ENCODE results near the gene DGKH.
"Not testable (repeated sequence)": the region's sequence is repeated elsewhere in the genome, so short reads cannot be mapped to it uniquely, and the experiment has no call there.

The DGKH gene

DNA sequence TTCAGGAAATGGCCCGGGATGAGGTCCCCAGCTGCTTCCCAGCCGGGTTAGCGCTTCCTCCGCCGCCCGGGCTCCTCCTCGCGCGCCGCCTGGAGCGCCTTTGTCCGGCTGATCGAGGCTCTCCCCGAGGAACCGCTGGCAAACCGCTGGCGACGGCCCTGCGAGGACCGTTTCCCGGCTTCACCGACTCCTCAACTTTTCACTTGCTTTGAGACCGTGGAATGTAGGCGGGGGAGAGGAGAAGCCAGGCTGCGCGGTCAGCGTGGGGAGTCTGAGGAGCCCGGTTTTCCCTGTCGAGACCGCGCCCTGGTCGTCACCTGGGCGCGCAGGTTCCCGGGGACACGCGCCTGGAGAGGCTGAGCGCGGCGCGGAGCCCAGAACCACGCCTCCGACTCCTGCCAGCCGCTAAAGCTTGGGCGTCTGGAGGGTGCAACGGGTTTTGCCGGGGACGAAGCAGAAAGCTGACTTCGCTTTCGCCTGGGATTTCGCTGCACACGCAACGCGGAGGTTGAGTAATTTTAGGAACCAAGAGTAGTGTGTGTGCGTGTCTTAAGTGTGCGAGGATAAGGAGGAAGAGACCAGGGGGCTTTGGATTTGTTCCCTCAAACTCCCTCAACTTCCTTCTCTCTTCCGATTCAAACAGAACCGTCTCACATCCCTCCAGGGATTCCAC is 7.3 kb upstream of the DGKH start:
- DNase-seq (ENCODE audit: low spot score), result peak; percentile 77

GRCh38 chr13:42041684-42042035 is 6.8 kb upstream of the DGKH start:
- DNase-seq (ENCODE audit: low spot score), result peak; percentile 74

GRCh38 chr13:42043676-42044075 is 4.8 kb upstream of the DGKH start:
- no peak for DNase-seq (ENCODE audit: low spot score)

DNA sequence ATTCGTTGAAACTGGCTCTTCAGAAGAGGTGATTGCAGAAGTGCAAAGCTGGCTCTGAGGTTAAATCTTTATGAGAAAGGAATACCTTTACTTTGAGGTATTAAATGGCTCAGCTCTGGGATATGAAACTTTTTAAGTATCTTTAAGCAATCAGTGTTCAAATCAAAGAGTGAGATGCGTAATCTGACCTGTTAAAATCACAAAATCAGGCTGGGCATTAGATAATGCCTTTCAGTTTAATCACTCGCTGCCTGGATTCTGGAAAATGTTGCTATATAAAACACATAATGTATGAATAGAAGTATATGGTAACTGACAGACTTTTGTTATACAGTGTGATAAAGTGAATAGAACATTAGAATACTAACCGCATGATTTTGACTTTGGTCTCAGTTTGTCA is 2.0 kb upstream of the DGKH start:
- no peak for DNase-seq (ENCODE audit: low spot score)

DNA sequence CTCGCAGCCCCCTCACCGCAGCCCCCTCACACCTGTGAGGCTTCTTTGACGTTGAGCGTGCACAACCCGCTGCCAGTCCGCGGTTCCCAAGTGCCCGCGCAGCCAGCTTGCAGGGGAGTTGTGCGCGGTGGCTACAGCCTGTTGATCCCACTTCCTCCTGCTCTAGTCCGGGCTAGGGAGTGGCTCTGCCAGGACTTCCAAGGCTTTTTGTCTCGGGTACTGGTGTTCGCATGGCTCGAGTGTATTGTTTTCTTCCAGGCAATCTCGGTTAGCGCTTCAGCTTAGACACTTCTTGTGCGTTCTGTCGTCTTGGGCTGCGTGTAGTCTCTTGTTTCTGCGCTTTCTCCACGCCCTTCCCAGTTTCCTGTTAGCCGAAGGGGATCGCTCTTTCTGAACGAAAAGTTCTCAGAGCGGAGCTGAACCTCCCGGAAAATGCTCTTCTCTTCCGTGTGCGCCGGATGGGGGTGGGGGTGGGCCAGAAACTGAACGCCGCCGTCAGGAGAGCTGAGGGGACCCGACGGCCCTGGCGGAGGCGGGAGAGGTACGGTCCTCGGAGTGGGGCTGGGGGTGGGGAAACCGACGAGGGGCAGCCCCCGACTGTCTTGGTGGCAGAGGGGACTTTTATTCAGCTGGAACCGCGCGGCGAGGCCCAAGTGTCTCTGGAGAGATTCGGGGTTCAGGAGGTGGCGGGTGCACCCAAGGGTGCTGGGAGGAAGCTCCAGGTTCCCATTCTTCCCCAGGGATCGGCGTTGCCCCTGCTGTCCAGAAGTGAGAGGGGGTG is 697 bp upstream of the DGKH start:
- DNase-seq (ENCODE audit: low spot score), result peak; percentile 78

GRCh38 chr13:42048684-42049453 is 421 bp downstream of the DGKH start:
- DNase-seq (ENCODE audit: low spot score), result peak; percentile 85

DNA sequence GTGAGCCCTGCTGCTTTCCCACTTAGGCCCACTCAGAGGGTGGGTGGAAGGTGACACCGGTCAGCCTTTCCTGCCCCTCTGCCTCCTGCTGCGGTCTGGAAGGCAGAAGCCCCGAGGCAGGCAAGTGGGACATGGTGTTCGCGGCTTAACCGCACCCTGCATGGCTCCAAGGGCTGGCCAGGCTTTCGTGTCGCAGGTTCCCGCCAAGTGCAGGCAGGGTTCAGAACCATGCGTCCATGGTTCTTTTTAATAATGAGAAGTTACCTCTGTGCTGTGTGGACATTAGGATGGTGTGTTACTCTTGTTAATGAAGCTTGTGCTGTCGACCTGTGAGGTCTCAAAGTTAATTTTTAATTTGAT is 986 bp downstream of the DGKH start:
- DNase-seq (ENCODE audit: low spot score), result no peak

DNA sequence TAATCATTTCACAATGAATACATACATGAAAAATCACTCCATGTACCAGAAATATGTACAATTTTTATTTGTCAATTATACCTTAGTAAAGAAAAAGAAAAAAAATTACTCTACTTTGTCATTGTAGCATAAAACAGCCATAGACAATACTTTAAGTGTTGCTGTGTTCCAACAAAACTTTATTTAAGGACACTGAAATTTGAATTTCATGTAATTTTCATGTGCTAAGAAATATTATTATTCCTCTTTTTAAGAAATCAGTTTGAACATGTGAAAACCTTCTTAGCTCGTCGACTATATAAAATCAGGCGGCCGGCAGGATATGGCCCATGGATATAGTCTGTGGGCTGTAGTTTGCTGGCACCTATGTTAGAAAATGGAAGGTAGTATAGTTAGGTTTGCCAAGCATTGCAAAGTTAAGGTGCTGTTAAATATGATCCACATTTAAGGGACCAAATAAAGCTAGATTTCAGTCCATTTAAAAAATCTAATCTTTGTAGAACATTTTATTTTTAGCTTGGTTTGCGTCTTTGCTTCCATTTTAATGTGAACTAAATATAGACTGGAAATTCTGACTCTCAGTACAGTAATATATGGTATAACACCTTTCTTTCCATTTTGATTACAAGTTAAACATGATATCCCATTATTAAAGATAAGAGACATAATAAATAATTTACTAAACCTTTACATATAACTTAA is 6.5 kb downstream of the DGKH start:
- DNase-seq (ENCODE audit: low spot score), result no peak

GRCh38 chr13:42055500-42056085 is 7.1 kb downstream of the DGKH start:
- DNase-seq (ENCODE audit: low spot score), result no peak

DNA sequence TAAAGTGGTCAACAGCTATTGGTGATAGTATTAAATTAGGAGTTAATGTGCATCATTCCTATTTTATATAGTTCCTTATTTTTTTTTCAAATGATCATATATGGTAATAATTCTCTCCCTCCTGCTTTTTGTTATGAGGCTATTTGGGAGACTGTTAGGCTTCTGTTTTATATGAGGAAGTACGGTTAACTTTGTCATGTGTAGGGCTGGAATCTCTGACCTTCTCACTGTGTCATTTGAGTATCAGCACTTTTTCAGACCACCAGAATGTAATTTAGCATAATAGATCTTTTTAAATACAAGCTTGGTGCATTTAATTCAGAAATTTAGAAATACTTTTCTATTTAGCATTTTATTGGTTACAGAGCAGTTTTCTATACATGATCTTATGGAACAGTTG is 7.7 kb downstream of the DGKH start:
- DNase-seq (ENCODE audit: low spot score), result no peak

DNA sequence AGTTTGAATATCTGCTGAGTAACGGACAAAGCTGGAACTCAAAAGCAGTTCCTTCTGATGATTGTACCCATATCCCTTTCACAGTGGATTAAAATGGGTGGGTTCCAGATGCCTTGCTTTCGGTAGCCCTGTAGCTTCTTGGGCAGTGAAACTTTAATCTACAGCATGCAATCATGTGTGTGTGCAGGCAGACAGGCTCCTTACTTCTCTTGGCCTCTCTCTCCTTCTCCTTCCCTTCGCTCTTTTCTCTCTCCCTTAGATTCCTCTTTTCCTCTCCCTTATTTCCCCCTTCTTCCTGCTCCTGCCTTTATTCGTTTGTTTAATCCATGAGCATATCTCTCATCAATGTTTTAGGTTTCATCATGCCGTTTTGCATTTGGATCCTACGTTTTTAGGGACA is 8.1 kb downstream of the DGKH start:
- DNase-seq (ENCODE audit: low spot score), result no peak

DNA sequence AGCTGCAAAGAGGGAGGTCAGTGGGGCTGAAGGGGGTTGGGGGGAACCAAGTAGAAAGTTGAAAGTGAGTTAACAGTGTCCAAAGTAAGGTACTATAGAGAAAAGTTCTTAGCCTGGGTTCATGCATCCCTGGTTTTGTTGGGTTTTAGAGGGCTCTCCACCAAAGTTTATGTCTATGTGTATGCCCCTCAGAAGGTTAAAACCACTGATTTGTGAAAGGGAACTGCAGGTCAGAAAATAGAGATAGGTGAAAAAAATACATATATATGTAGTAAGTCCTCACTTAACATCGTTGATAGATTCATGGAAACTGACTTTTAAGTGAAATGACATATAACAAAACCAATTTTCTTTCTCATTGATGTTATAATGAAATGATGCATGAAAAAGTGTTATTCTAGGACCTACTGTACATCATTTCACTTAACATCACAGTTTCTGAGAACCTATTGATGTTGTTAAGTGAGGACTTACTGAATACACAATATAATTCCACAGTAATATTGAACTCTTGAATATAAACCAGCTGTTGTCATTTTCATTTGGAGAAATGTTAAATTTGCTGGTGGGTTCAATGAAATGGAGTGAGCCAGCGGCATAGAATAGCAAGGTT is 9.6 kb downstream of the DGKH start:
- DNase-seq (ENCODE audit: low spot score), result no peak

- no peak for DNase-seq (ENCODE audit: low spot score)
Measured at GRCh38 chr13:42061943-42062342, 13.5 kb downstream of the DGKH start.

DNA sequence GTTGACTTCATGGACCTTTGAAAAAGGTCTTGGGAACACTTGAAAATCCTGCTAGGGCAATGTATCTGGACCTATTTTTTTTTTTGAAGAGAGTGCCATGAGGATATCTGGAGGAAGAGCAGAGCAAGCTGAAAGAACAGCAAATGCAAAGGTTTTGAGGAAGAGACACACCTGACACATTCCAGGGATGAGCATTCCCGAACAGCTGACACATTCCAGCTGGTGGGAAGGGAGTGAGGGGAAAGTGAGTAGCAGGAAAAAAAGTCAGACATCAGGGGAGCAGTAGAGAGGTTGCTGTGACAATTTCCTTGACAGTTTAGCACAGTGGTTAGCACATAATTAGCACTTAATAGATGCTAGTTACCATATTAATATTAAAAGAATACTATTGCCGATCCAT is 14.7 kb downstream of the DGKH start:
- peak; percentile 72 for DNase-seq (ENCODE audit: low spot score)

DNA sequence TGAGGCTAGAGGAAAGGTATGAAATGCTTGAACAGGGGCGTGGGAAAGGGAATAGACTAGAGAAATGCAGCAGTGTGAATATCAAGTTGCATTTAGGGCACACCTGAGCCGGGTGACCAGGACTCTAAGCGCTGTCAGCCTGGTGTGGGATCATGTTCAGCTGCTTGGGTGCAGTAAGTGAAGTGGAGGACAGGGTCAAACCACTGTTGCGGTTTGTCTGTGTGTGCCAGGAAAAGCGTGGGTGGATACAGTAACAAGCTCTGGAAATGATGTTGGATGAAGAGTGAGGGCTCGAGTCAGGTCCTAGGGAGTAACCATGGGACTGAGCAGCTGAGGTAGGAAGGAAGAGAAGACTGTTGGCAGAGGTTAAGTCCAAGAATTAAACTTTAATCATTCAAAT is 15.8 kb downstream of the DGKH start:
- DNase-seq (ENCODE audit: low spot score), result peak; percentile 69

GRCh38 chr13:42064966-42065365 is 16.5 kb downstream of the DGKH start:
- DNase-seq (ENCODE audit: low spot score), result no peak

DNA sequence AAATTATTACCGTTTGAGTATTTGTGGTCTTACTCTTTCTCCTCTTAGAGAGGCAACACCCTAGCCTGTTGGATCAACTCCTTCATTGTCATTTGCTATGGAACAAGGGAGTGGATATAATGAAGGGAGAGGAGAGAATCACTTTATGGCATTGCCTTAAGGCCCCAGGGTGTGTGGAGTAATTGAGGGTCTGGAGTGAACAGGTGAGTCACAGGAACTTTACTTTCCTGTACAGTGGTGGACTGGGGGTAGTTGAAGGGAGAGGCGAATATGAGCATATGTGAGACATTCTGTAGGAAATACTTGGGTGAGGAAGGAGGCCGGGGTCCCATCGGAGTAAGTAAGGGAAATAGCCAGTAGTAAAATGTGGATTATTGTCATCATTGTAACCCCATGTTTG is 17.0 kb downstream of the DGKH start:
- no peak for DNase-seq (ENCODE audit: low spot score)

DNA sequence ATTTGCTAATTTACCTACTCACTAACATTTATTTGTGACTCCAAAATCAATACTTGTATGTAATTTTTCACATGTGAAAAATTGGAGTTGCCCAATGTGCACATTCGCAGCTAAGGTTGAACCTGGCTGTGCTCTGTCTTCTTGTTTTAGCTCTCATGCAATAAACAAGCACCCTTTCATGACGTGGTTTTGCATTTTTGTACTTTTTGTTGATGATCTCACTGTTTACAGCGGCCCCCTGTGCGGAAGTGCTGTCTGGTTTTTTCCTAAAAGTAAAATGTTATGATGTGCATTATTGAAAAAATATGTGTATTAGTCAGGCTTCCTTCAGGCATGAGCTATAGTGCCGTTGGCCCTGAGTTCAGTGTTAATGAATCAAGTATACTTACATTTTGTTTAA is 18.1 kb downstream of the DGKH start:
- no peak for DNase-seq (ENCODE audit: low spot score)

DNA sequence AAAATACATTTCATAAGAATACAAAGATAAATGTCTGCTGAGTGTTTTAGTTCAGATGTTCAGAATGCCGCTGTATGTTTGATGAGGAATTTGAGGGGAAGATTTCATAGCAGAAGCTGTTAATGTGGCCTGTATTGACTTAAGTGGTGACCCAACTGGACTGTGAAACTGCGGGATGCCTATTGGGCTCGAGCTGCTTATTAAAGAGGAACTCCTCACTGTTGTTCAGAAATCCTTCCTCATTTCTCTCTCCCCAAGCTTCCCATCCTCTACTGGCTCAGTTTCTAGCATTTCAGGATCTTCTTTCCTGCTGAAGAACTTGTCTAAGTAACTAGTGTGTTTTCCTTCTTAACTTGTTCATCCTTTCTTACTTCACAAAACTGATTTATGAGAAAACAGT is 20.4 kb downstream of the DGKH start:
- DNase-seq (ENCODE audit: low spot score), result no peak

DNA sequence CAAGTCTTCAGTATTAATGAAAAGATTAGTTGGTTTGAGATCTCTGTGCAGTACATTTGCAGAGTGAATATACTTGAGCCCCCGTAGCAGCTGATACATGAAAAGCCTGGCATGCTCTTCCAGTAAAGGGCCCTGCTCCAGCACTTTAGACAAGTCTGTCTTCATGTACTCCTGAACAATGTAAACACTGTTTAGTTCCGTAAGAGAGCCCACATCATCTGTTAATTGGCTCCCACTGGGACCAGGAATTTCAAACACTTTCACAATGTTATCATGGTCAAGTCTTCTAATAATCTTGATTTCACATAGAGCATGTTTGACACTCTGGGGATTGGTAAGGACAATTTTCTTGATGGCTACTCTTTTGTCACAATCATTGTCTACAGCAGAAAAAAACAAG is 22.2 kb downstream of the DGKH start:
- DNase-seq (ENCODE audit: low spot score), result not testable (repeated sequence)

DNA sequence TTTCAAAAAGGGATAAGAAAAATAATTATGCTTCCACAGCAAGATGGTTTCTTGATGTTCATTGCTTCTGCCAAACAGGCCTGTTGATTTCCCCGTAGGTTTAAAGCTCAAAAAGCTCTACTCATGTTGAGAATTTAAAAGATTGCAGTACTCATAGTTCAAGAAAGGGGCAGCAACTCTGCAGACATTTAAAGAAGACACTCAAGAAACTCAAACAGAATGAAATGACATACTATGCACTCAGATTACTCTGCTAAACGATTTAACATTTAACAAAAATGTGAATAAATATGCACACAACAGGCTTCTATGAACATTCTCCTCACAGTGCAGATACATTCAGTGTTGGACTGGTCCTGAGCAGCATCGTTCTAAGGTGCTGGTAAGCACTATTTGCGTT is 22.7 kb downstream of the DGKH start:
- not testable (repeated sequence) for DNase-seq (ENCODE audit: low spot score)
